Smooth muscle cell of the coronary artery (primary cell): ENCODE measurements around the gene USP31. TPM values are rescaled to one million over a fixed set of nuclear protein-coding genes. Genes with fewer than 3 reads are reported as not detected.

Experiments
- total RNA-seq: library from RNA; depleted of rRNA; stranded (reverse); fragments of >200 nt; gene quantifications from 2 replicates; pipeline ENCODE4 v1.2.3, GENCODE V29; 2014; ENCODE audit warnings: low replicate concordance

USP31 gene
- 2.3 and 4.7 TPM in 2 replicates for total RNA-seq

GRCh38 chr16:23149267-23149992 lies at the start of gene USP31:
TSS of gene USP31 (minus strand) at chr16:23149452. CDS start at chr16:23149270, 182 bp downstream.

GRCh38 chr16:23182679-23183542 lies 33.7 kb upstream of the USP31 start, which contains the start of gene SCNN1G:
TSS of gene SCNN1G (plus strand) at chr16:23182745. CDS start at chr16:23186272, 3,527 bp downstream.

Other genes starting within 250 kb of the USP31 start
- gene SCNN1G, start 33.3 kb upstream of the USP31 start, total RNA-seq = not detected in 2 replicates
- not detected in 2 replicates for gene SCNN1B, start 152.8 kb upstream of the USP31 start, total RNA-seq